BLaER1 (cell line): Measurements from ENCODE around the gene ADTRP.
A peak's percentile ranks its signal among the peaks of the same experiment; 100 is the strongest.

Experiments used
- H3K27ac ChIP-seq: shearing (Covaris generic); formaldehyde crosslinking; 2 replicates; pipeline ENCODE4 v1.8.1; 2022
- H3K27me3 ChIP-seq: shearing (Covaris generic); formaldehyde crosslinking; 2 replicates; pipeline ENCODE4 v1.8.1; 2022
- H3K36me3 ChIP-seq: shearing (Covaris generic); formaldehyde crosslinking; 2 replicates; pipeline ENCODE4 v1.8.1; 2022
- H3K4me1 ChIP-seq: shearing (Covaris generic); formaldehyde crosslinking; 2 replicates; pipeline ENCODE4 v1.8.1; 2022
- H3K4me2 ChIP-seq: shearing (Covaris generic); formaldehyde crosslinking; 2 replicates; pipeline ENCODE4 v1.8.1; 2022
- H3K4me3 ChIP-seq: shearing (Covaris generic); formaldehyde crosslinking; 2 replicates; pipeline ENCODE4 v1.8.1; 2022
- H3K9ac ChIP-seq: shearing (Covaris generic); formaldehyde crosslinking; 2 replicates; pipeline ENCODE4 v1.8.1; 2022
- H3K9me3 ChIP-seq: shearing (Covaris generic); formaldehyde crosslinking; 2 replicates; pipeline ENCODE4 v1.8.1; 2022
- H4K20me1 ChIP-seq: shearing (Covaris generic); formaldehyde crosslinking; 2 replicates; pipeline ENCODE4 v1.8.1; 2022
- Cebpa-rat ChIP-seq: shearing (Covaris generic); IDR thresholded peaks from 2 replicates; pipeline ENCODE4 v1.8.1; 2022

The ADTRP gene

GRCh38 chr6:11813606-11814005 is 35.0 kb upstream of the ADTRP start:
- TF ChIP-seq Cebpa-rat = no peak
- Histone ChIP-seq H3K9me3 (no peaks in the 10 kb centered on the region), H4K20me1 (no peaks in the 10 kb centered on the region), H3K4me2 (no peak overlapping the region), H3K36me3 (no peaks in the 10 kb centered on the region), H3K27me3 (no peaks in the 10 kb centered on the region), H3K27ac (no peak overlapping the region), H3K4me1 (peaks cover 7% of the 10 kb centered on the region; the same call in 1 of the 2 replicates), H3K9ac (no peak overlapping the region), H3K4me3 (no peak overlapping the region)

GRCh38 chr6:11812951-11813350 is 34.3 kb upstream of the ADTRP start:
- no peak overlapping the region for H3K27ac ChIP-seq
- TF ChIP-seq Cebpa-rat = no peak
- H3K4me2 ChIP-seq = 0 out of 2 replicates have a peak overlapping the region, but pooled peaks have one; percentile 8
- no peaks in the 10 kb centered on the region for H3K36me3 ChIP-seq
- H3K9ac ChIP-seq = no peak overlapping the region
- peaks cover 7% of the 10 kb centered on the region; the same call in 1 of the 2 replicates for H3K4me1 ChIP-seq
- H4K20me1 ChIP-seq = no peaks in the 10 kb centered on the region
- H3K4me3 ChIP-seq = no peak overlapping the region
- H3K9me3 ChIP-seq = no peaks in the 10 kb centered on the region
- no peaks in the 10 kb centered on the region for H3K27me3 ChIP-seq

- H4K20me1 ChIP-seq = no peaks in the 10 kb centered on the region
- TF ChIP-seq Cebpa-rat = no peak
- no peaks in the 10 kb centered on the region for H3K36me3 ChIP-seq
- H3K27me3 ChIP-seq = no peaks in the 10 kb centered on the region
- H3K4me2 ChIP-seq = no peak overlapping the region
- H3K9me3 ChIP-seq = no peaks in the 10 kb centered on the region
- H3K4me3 ChIP-seq = no peak overlapping the region
- peaks cover 7% of the 10 kb centered on the region; the same call in 1 of the 2 replicates for H3K4me1 ChIP-seq
- no peak overlapping the region for H3K27ac ChIP-seq
- no peak overlapping the region for H3K9ac ChIP-seq
These were observed 33.8 kb upstream of the ADTRP start for GRCh38 chr6:11812439-11812838.

GRCh38 chr6:11811644-11812264 is 33.2 kb upstream of the ADTRP start:
- H3K4me3 ChIP-seq = no peak overlapping the region
- no peaks in the 10 kb centered on the region for H3K9me3 ChIP-seq
- H3K36me3 ChIP-seq = no peaks in the 10 kb centered on the region
- no peaks in the 10 kb centered on the region for H4K20me1 ChIP-seq
- H3K27ac ChIP-seq = no peak overlapping the region
- no peaks in the 10 kb centered on the region for H3K27me3 ChIP-seq
- no peak overlapping the region for H3K4me2 ChIP-seq
- peaks cover 7% of the 10 kb centered on the region; the same call in 1 of the 2 replicates for H3K4me1 ChIP-seq
- H3K9ac ChIP-seq = no peak overlapping the region
- TF ChIP-seq Cebpa-rat = no peak

GRCh38 chr6:11810854-11811643 is 32.4 kb upstream of the ADTRP start:
- Histone ChIP-seq H3K9me3 (no peaks in the 10 kb centered on the region), H3K4me1 (peaks cover 7% of the 10 kb centered on the region; the same call in 1 of the 2 replicates), H3K4me3 (no peak overlapping the region), H3K27me3 (no peaks in the 10 kb centered on the region), H4K20me1 (no peaks in the 10 kb centered on the region), H3K36me3 (no peaks in the 10 kb centered on the region), H3K4me2 (no peak overlapping the region), H3K9ac (no peak overlapping the region), H3K27ac (no peak overlapping the region)
- no peak for TF ChIP-seq Cebpa-rat

- H3K9ac ChIP-seq = no peak overlapping the region
- H3K27me3 ChIP-seq = no peaks in the 10 kb centered on the region
- peaks cover 7% of the 10 kb centered on the region; the same call in 1 of the 2 replicates for H3K4me1 ChIP-seq
- no peaks in the 10 kb centered on the region for H3K9me3 ChIP-seq
- no peak for TF ChIP-seq Cebpa-rat
- H3K4me3 ChIP-seq = no peak overlapping the region
- H4K20me1 ChIP-seq = no peaks in the 10 kb centered on the region
- H3K27ac ChIP-seq = no peak overlapping the region
- no peak overlapping the region for H3K4me2 ChIP-seq
- H3K36me3 ChIP-seq = no peaks in the 10 kb centered on the region
These were observed 31.5 kb upstream of the ADTRP start for GRCh38 chr6:11810039-11810541.

- no peak for TF ChIP-seq Cebpa-rat
- Histone ChIP-seq H3K4me3 (no peak overlapping the region), H3K36me3 (no peaks in the 10 kb centered on the region)
These were observed 29.5 kb upstream of the ADTRP start for GRCh38 chr6:11808054-11808453.

GRCh38 chr6:11806561-11807317 is 28.1 kb upstream of the ADTRP start:
- H3K27ac ChIP-seq = no peak overlapping the region
- no peaks in the 10 kb centered on the region for H4K20me1 ChIP-seq
- H3K27me3 ChIP-seq = no peaks in the 10 kb centered on the region

More at GRCh38 chr6:11808054-11808453, 29.5 kb upstream of the ADTRP start:
- Histone ChIP-seq H3K27me3 (no peaks in the 10 kb centered on the region), H3K9me3 (no peaks in the 10 kb centered on the region), H3K9ac (no peak overlapping the region), H3K4me1 (peaks cover 3% of the 10 kb centered on the region; the same call in 1 of the 2 replicates), H3K27ac (no peak overlapping the region), H4K20me1 (no peaks in the 10 kb centered on the region), H3K4me2 (no peak overlapping the region)

GRCh38 chr6:11805259-11806053 is 26.9 kb upstream of the ADTRP start:
- H4K20me1 ChIP-seq = no peaks in the 10 kb centered on the region
- H3K36me3 ChIP-seq = no peaks in the 10 kb centered on the region
- H3K4me1 ChIP-seq = no peaks in the 10 kb centered on the region
- H3K4me3 ChIP-seq = no peak overlapping the region
- H3K9me3 ChIP-seq = no peaks in the 10 kb centered on the region
- TF ChIP-seq Cebpa-rat = no peak
- H3K4me2 ChIP-seq = no peak overlapping the region
- H3K9ac ChIP-seq = no peak overlapping the region
- H3K27ac ChIP-seq = no peak overlapping the region
- H3K27me3 ChIP-seq = no peaks in the 10 kb centered on the region

More at GRCh38 chr6:11806561-11807317, 28.1 kb upstream of the ADTRP start:
- Histone ChIP-seq H3K36me3 (no peaks in the 10 kb centered on the region), H3K9ac (no peak overlapping the region), H3K4me2 (no peak overlapping the region), H3K9me3 (no peaks in the 10 kb centered on the region), H3K4me3 (no peak overlapping the region), H3K4me1 (no peaks in the 10 kb centered on the region)
- no peak for TF ChIP-seq Cebpa-rat
